HS-27A (cell line): ENCODE data around the gene DSG1.
"Not testable (repeated sequence)": the region's sequence is repeated elsewhere in the genome, so short reads cannot be mapped to it uniquely, and the experiment has no call there.

ENCODE experiments used
- DNase-seq: peaks from one replicate; pipeline ENCODE4 v3.0.0-alpha.2; 2012; ENCODE audit warnings: low read depth, missing footprints

The DSG1 gene

GRCh38 chr18:31353336-31353735 is 35.4 kb downstream of the DSG1 start:
- not testable (repeated sequence) for DNase-seq

- DNase-seq = no peak
Measured at GRCh38 chr18:31354990-31355389, 37.0 kb downstream of the DSG1 start.

- DNase-seq = no peak
Measured at GRCh38 chr18:31356025-31356424, 38.1 kb downstream of the DSG1 start.

GRCh38 chr18:31364190-31364589 is 46.2 kb downstream of the DSG1 start:
- no peak for DNase-seq

GRCh38 chr18:31369478-31369877 is 51.5 kb downstream of the DSG1 start:
- no peak for DNase-seq

- DNase-seq = no peak
Measured at GRCh38 chr18:31371989-31372388, 54.0 kb downstream of the DSG1 start.

GRCh38 chr18:31373641-31374040 is 55.7 kb downstream of the DSG1 start:
- no peak for DNase-seq

- DNase-seq = no peak
Measured at GRCh38 chr18:31376477-31376876, 58.5 kb downstream of the DSG1 start, which contains the start of gene DSG4. DSG4 (plus strand) TSS chr18:31376777; CDS start chr18:31376912, 135 bp downstream.

GRCh38 chr18:31380912-31381311 is 63.0 kb downstream of the DSG1 start:
- no peak for DNase-seq

GRCh38 chr18:31382107-31382506 is 64.1 kb downstream of the DSG1 start:
- no peak for DNase-seq

- DNase-seq = no peak
Measured at GRCh38 chr18:31386741-31387140, 68.8 kb downstream of the DSG1 start.

GRCh38 chr18:31393286-31393685 is 75.3 kb downstream of the DSG1 start:
- DNase-seq = no peak

- DNase-seq = no peak
Measured at GRCh38 chr18:31396796-31397612, 79.0 kb downstream of the DSG1 start.

GRCh38 chr18:31398191-31398590 is 80.2 kb downstream of the DSG1 start:
- no peak for DNase-seq

- DNase-seq = no peak
Measured at GRCh38 chr18:31399306-31400032, 81.5 kb downstream of the DSG1 start.

- no peak for DNase-seq
Measured at GRCh38 chr18:31401156-31402025, 83.4 kb downstream of the DSG1 start.

- DNase-seq = no peak
Measured at GRCh38 chr18:31402026-31402373, 84.0 kb downstream of the DSG1 start.

GRCh38 chr18:31403409-31403808 is 85.4 kb downstream of the DSG1 start:
- no peak for DNase-seq
